GM12878 (cell line): ENCODE measurements around the gene PAK6. TPM values are rescaled to one million over a fixed set of nuclear protein-coding genes. Genes with fewer than 3 reads are reported as not detected.

Experiments
- ASH2L ChIP-seq: fragments of 300-600, 200-600 bp; sonication (generic); IDR thresholded peaks from 2 replicates; pipeline ENCODE4 v1.6.1; 2017; ENCODE audit warnings: low read depth, mild to moderate bottlenecking, borderline replicate concordance
- BRCA1 ChIP-seq: IDR thresholded peaks from 2 replicates; pipeline ENCODE4 v1.6.1; 2011; ENCODE audit warnings: low read depth, low read length, improper control_type of control experiment
- CHD4 ChIP-seq: fragments of 200-600 bp; sonication (generic); IDR thresholded peaks from 2 replicates; pipeline ENCODE4 v1.6.1; 2016; ENCODE audit warnings: mild to moderate bottlenecking
- LARP7 ChIP-seq: fragments of 450-650 bp; IDR thresholded peaks from 2 replicates; pipeline ENCODE4 v1.6.1; 2017; ENCODE audit warnings: mild to moderate bottlenecking
- POLR2A ChIP-seq: IDR thresholded peaks from 2 replicates; pipeline ENCODE4 v1.6.1; 2011; ENCODE audit warnings: low read depth, mild to moderate bottlenecking, low read length
- ZNF384 ChIP-seq: IDR thresholded peaks from 2 replicates; pipeline ENCODE4 v1.6.1; 2012; ENCODE audit warnings: low read depth, mild to moderate bottlenecking, low read length, improper control_type of control experiment, borderline replicate concordance
- polyA plus RNA-seq, 11 experiments: library from polyadenylated mRNA; depleted of rRNA in 4 of 11; unstranded in 6 of 11; stranded (reverse) in 5 of 11; fragments of >200 nt; fragmentation: Nextera tagmentation in 4 of 11; fragmentation: Illumina TruSeq in 1 of 11; extraction: Ambion mirVana in 4 of 11; extraction: Trizol in 1 of 11; gene quantifications; 1 replicate in 1 of 11; 2 replicates in 10 of 11; pipeline versions ENCODE4 v1.2.1 to v1.2.3, GENCODE V29; 2011 to 2016; ENCODE audit warnings: inconsistent platforms in 2 of 11, missing spikeins in 2 of 11, low read depth in 1 of 11
- total RNA-seq, 4 experiments: library from RNA; depleted of rRNA in 3 of 4; stranded (reverse); fragments of >200 nt in 3 of 4; fragmentation: Illumina TruSeq in 1 of 4; extraction: Trizol in 1 of 4; gene quantifications; 2 replicates each; pipeline versions ENCODE4 v1.2.1 to v1.2.3, GENCODE V29; 2013 to 2021
- TF ChIP-seq, protein P1 (sequence below): fragments of 450-650 bp; IDR thresholded peaks from 2 replicates; pipeline ENCODE4 v1.6.1; 2017; ENCODE audit warnings: mild to moderate bottlenecking, moderate library complexity
- TF ChIP-seq, protein P2 (sequence below): fragments of 150-350 bp; IDR thresholded peaks from 2 replicates; pipeline ENCODE4 v1.6.1; 2014; ENCODE audit warnings: mild to moderate bottlenecking, low read depth, low read length
- TF ChIP-seq, protein P3 (sequence below): fragments of 450-650 bp; IDR thresholded peaks from 2 replicates; pipeline ENCODE4 v1.6.1; 2017; ENCODE audit warnings: low read depth, mild to moderate bottlenecking, moderate library complexity

PAK6 gene
- total and polyA plus RNA-seq, 10 of the 15 experiments (the other 5 are each of a cell fraction or from before 2014, with no cell fraction given) = 0.07 to 0.92 (median 0.31) TPM; not detected in 2

DNA sequence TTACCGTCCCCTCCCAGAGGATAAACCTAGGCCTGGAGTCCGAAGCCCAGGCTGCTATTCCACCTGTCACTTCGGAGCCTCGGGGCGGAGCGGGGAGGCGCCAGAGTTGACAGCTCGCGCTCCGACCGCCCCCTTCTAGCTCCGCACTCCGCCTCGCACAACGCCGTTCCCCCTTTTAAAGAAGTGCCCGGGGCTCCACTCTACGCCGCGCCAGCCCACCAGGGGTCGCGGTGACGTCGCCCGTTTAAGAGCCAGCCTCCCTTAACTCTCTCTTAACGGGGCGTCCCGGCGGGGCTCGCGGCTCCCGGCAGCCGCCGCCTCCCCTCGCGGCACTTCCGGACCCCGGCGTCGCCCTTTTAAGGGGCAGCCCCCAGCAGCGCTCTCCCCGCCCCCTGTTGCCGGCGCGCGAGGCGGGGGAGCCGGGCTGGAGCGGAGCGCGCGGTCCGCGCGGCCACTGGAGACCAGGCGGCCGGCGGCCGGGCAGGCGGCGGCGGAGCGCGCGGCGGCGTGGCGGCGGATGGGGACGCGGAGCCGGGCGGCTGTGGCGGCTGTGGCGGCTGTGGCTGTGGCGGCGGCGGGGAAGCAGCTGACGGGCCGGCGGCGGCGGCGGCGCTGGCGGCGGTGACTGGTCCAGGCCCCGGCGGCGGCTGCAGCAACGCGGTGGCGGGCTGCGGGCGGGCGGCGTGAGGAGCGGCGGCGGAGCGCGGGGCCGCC is 84.5 kb downstream of the PAK6 start, which contains the start of gene INAFM2 (continued):
- TF ChIP-seq POLR2A (peak; percentile 41; the same call in 1 of the 2 replicates), ZNF384 (no peak), LARP7 (no peak; the same call in 1 of the 2 replicates), BRCA1 (no peak), ASH2L (no peak), CHD4 (no peak)
- TF ChIP-seq, protein P1, sequence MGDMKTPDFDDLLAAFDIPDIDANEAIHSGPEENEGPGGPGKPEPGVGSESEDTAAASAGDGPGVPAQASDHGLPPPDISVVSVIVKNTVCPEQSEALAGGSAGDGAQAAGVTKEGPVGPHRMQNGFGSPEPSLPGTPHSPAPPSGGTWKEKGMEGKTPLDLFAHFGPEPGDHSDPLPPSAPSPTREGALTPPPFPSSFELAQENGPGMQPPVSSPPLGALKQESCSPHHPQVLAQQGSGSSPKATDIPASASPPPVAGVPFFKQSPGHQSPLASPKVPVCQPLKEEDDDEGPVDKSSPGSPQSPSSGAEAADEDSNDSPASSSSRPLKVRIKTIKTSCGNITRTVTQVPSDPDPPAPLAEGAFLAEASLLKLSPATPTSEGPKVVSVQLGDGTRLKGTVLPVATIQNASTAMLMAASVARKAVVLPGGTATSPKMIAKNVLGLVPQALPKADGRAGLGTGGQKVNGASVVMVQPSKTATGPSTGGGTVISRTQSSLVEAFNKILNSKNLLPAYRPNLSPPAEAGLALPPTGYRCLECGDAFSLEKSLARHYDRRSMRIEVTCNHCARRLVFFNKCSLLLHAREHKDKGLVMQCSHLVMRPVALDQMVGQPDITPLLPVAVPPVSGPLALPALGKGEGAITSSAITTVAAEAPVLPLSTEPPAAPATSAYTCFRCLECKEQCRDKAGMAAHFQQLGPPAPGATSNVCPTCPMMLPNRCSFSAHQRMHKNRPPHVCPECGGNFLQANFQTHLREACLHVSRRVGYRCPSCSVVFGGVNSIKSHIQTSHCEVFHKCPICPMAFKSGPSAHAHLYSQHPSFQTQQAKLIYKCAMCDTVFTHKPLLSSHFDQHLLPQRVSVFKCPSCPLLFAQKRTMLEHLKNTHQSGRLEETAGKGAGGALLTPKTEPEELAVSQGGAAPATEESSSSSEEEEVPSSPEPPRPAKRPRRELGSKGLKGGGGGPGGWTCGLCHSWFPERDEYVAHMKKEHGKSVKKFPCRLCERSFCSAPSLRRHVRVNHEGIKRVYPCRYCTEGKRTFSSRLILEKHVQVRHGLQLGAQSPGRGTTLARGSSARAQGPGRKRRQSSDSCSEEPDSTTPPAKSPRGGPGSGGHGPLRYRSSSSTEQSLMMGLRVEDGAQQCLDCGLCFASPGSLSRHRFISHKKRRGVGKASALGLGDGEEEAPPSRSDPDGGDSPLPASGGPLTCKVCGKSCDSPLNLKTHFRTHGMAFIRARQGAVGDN = no peak
- TF ChIP-seq, protein P2, sequence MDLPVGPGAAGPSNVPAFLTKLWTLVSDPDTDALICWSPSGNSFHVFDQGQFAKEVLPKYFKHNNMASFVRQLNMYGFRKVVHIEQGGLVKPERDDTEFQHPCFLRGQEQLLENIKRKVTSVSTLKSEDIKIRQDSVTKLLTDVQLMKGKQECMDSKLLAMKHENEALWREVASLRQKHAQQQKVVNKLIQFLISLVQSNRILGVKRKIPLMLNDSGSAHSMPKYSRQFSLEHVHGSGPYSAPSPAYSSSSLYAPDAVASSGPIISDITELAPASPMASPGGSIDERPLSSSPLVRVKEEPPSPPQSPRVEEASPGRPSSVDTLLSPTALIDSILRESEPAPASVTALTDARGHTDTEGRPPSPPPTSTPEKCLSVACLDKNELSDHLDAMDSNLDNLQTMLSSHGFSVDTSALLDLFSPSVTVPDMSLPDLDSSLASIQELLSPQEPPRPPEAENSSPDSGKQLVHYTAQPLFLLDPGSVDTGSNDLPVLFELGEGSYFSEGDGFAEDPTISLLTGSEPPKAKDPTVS = no peak
- TF ChIP-seq, protein P3, sequence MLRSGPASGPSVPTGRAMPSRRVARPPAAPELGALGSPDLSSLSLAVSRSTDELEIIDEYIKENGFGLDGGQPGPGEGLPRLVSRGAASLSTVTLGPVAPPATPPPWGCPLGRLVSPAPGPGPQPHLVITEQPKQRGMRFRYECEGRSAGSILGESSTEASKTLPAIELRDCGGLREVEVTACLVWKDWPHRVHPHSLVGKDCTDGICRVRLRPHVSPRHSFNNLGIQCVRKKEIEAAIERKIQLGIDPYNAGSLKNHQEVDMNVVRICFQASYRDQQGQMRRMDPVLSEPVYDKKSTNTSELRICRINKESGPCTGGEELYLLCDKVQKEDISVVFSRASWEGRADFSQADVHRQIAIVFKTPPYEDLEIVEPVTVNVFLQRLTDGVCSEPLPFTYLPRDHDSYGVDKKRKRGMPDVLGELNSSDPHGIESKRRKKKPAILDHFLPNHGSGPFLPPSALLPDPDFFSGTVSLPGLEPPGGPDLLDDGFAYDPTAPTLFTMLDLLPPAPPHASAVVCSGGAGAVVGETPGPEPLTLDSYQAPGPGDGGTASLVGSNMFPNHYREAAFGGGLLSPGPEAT = peak; percentile 97
